ENCODE results near the gene DYRK1A.

DYRK1A gene

DNA sequence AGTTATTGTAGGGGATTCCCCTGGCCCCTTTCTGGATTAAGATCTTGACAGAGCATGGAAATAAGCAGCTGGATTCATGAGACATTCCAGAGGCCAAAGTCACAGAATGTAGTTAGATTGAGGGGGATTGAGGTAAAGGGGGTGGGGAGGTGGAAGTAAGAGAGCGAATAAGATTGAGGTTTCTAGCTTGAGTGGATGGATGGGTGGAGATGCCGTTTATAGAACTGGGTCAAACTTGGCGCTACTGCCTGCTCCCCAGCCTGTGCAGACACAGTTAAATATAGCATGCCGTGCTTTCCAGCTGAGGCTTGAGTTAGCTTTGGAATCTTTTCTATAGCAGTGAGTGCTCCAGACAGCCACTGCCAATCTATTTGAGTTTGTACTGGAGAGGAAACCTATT, 85.7 kb downstream of the DYRK1A start:
- DNase-seq, result no peak

DNA sequence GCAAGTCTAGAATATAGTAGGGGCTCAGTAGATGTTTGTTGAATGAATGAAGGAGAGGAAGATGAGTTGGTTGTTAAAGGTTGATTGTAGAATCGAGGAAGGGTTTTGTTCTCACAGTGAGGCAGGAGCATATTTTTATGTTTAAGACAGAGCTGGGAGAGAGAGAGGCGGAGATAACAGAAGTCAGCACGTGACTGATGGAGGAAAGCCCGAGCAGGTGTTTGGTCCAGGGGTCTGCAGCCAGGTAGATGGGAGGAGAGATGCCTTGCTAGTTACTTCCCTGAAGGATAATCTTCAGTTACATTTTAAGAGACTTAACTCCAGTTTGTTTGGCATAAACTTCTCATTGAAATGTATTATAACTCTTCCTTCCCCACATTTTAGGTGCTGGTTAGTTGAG, 86.8 kb downstream of the DYRK1A start:
- no peak for DNase-seq

DNA sequence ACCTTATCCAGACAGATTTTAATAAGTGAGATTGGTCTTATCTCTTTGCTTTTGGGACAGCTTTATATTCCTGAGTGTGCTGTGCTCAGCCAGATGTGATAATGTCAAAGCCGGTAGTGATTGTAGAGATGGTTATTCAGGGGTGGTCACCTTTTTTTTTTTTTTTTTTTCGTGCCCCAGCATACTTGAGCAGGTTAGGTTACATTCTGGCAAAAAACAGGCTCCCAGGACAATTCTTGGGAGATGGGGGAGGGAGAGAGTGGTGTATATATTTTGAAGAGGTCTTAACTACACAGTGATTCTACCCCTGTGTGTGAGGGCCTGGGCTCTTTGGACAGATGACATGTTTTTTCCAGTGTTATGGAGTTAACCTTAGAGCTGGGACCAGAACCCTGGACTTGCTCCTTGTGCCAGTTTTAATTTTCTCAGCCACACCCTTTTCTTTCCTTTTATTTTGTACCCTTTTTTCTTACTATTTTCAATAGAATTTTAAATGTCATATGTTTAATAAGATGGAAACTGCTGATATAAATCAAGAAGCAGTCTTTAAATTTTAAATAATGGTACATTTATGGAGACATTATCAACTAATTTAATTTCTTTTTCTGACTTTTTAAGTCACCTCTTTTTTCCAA, 88.4 kb downstream of the DYRK1A start:
- DNase-seq, result no peak

DNA sequence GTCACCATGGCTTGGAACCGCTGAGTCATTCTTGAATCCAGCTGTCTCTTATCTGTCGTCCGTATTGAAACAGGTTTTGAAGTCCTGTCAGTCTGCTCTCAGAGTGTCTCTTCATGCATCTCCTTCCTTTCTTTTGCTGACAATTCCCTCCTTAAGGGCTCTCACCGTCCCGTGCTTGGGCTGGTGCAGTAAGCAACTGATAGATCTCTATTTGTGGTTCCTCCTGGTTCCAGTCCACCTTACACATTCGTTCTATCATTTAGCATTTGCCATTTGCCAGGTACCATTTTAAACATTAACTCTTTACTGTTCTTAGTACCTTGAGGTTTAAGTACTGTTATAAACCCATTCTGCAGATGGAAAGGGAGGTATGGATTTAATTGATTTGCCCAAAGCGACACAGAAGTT, 88.9 kb downstream of the DYRK1A start:
- DNase-seq, result no peak

DNA sequence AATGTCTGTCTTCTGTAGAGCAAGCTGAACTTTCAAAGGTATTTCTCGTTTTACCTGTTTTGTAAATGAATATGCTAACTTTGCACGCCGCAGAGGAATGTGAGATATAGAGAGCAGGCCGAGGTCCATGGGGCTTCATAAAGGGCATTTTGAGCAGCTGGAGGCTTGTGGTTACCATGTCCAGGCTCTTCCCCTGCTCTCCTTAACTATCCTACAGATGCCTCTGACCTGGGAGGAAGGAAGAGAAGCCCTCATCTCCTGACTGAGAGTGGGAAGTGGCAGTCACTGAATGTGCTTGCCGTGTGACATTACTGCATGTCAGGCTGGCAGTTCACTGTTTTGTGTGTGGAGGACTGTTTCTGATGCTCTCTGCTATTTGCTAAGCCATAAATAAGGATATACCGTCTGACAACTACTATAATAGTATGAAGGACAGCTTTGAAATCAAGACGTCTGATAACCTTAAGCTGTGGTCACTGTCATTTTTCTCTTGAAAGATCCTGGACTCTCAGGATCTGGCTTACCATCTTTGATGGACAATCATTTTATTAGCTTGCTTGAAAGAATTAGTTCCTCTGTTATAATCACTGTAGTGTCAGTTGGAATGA, 92.2 kb downstream of the DYRK1A start:
- no peak for DNase-seq

- no peak for DNase-seq
These were observed 93.0 kb downstream of the DYRK1A start for GRCh38 chr21:37459575-37459974.

GRCh38 chr21:37460196-37460595, 93.6 kb downstream of the DYRK1A start:
- DNase-seq, result no peak

GRCh38 chr21:37461479-37461878, 94.9 kb downstream of the DYRK1A start:
- no peak for DNase-seq

- no peak for DNase-seq
These were observed 95.7 kb downstream of the DYRK1A start for GRCh38 chr21:37462087-37462861.

DNA sequence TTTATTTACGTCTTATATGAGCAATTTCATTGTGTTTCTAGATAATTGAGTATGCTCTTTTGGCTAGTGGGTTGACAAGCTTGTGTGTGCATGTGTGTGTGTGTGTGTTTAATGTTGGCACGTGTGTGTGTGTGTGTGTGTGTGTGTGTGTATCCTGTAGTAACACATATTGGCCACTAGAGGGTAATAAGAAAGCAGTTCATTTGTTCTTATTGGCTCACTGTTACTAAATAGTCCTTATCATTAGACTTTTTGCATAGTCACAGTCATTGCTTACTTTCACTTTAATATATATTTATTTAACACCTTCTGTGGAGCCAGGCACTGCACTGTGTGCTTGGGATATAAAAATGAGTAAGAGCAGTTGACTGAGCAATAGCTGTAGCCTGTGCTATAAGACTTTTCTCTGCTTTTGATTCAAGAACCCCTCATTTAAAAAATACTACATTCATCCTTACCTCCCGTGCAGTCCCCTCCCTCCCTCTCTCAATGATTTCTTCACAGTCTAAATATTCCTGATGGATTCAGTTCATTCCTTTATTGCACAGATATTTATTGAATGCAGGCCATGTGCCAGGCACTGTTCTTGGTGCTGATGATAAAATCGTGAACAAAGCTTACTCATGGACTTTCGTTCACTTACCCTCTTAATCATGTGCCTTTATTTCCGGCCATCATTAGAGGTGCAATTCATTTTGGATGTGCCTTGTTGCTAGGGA, 96.7 kb downstream of the DYRK1A start:
- no peak for DNase-seq

DNA sequence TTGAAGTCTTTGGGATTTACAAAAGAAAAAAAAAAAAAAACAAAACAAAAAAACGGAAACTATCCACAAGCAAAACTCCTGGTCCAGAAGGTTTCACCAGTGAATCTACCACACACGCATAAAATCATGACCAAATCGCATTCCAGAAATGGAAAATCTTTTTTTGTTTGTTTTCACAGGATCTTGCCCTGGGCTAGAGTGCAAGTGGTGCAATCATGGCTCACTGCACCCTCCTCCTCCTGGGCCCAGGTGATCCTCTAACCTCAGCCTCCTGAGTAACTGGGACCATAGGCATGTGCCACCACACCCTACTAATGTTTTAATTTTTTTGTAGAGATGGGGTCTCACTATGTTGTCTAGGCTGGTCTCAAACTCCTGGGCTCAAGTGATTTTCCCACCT, 100.5 kb downstream of the DYRK1A start:
- no peak for DNase-seq

DNA sequence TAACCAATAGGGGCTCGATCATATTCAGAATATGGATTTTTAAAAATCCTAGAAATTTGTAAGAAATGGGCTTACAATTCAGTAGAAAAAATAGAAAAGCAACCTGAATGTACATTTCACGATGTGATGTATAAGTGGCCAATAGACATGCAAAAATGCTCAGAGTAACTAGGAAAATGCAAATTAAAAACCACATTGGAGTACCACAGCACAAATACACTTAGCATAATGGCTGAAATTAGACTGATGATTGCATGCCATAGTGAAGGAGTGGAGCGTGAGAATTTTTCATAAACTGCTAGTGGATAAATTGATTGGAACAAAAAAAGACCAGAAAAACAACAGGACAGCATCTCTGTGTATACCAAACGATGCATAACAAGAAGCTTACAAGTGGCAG, 102.3 kb downstream of the DYRK1A start:
- DNase-seq, result no peak

- DNase-seq, result no peak
These were observed 102.9 kb downstream of the DYRK1A start for GRCh38 chr21:37469441-37469840.

GRCh38 chr21:37472581-37472980, 106.0 kb downstream of the DYRK1A start:
- no peak for DNase-seq

DNA sequence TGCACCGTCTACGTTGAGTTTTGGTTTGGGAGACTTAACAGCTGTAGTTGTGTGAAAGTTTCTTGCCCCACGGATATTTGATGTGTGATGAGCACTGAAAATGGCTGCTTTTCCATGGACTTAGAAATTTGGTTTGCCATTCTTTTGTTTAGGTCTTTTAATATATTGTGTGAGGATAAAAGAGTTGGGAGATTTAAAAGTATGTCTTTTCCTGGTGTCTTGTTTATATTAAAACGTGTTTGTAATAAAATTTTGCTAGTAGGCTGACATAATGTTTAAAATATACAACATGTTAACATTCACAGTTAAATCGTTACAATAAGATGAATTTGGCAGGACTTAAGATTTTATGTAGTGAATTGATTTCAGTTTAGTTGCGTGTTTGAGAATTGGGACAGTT, 106.9 kb downstream of the DYRK1A start:
- no peak for DNase-seq

- no peak for DNase-seq
These were observed 107.8 kb downstream of the DYRK1A start for GRCh38 chr21:37474342-37474741.

GRCh38 chr21:37475186-37475868, 108.8 kb downstream of the DYRK1A start:
- no peak for DNase-seq

GRCh38 chr21:37478794-37479193, 112.2 kb downstream of the DYRK1A start:
- no peak for DNase-seq

GRCh38 chr21:37483776-37484175, 117.2 kb downstream of the DYRK1A start:
- DNase-seq, result no peak

DNA sequence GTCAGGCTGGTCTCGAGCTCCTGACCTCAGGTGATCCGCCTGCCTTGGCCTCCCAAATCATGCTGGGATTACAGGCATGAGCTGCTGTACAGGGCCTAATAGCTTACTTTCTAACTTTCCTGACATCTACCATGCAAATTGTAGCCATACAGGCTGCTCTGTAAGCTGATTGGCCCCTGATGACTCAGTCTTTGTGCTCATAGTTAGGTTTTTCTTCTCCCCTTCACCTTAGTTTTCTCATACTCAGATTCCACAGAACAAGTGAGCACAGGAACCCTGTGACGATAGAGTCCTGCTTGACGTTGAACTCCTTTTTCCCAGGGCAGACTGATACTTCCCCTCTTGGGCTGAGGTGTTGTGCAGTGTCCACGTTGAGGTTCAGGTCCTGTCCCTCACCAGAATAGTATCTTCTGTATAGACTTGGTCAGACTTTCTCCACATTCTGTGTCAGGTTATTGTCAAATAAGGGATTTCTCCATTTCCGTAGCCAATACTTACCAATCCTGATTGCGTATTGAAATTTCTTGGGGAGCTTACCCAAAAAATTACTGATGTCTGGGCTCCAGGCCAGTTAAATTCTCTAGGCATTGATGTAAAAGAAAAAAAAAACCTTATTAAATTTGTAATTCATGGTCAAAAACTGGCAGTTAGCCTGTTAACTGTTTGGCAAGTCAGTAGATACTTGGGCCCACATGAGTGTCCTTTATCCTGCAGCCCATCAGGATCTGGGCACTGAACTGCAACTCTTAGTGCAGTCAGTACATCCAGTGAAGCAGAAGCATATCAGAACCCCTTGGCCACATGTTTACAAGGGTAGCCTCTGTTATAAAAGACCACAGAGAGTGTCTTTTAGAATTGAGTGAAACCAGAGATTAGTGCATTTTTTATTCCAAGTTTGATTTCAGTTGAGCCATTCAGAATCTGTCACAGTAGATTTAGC, 118.2 kb downstream of the DYRK1A start:
- DNase-seq, result no peak

DNA sequence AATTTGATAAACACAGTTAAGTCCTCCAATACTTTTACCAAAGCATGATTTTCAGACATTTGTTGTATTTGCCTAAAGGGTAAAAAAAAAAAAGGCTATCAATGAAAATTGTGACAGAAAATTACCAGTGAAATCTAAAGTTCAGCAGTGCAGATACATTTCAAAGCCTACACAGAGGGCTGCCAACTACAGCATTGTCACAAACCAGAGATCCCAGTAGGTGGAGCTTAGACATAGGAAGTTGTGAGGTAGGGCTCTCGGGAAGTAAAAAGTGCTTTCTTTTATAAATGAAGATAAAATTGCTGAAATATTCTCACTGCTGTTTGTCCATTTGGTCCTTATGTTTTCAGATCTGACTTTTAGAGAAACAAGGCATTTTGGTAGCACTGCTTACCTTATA, 123.0 kb downstream of the DYRK1A start:
- DNase-seq, result no peak

DNA sequence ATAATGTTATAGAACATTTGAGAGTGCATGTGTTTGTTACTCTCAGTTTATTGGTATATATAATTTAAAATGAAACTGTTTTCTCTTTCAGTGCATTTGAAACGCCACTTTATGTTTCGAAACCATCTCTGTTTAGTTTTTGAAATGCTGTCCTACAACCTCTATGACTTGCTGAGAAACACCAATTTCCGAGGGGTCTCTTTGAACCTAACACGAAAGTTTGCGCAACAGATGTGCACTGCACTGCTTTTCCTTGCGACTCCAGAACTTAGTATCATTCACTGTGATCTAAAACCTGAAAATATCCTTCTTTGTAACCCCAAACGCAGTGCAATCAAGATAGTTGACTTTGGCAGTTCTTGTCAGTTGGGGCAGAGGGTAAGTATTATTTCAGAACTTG, 123.5 kb downstream of the DYRK1A start:
- DNase-seq, result no peak
